Cardiac muscle cell (in vitro differentiated cells and primary cell): ENCODE results near the gene ARHGAP31. TPM values are rescaled to one million over a fixed set of nuclear protein-coding genes. Genes with fewer than 3 reads are reported as not detected.
"Not testable (repeated sequence)": the region's sequence is repeated elsewhere in the genome, so short reads cannot be mapped to it uniquely, and the experiment has no call there.

Experiments
- DNase-seq, 2 donors: peaks; one replicate each; pipeline versions ENCODE4 v3.0.0 to v3.0.0-alpha.2; 2010 to 2017; ENCODE audit warnings: low read depth in 1 of 2, low spot score in 1 of 2
- H3K27ac ChIP-seq: fragments of 200-600 bp; sonication (generic); 2 replicates; pipeline ENCODE4 v1.5.1; 2016
- H3K27me3 ChIP-seq: fragments of 200-600 bp; sonication (generic); 2 replicates; pipeline ENCODE4 v1.6.0; 2016; ENCODE audit warnings: control low read depth
- H3K36me3 ChIP-seq: fragments of 200-600 bp; sonication (generic); 2 replicates; pipeline ENCODE4 v1.5.1; 2016; ENCODE audit warnings: control low read depth
- H3K4me1 ChIP-seq: fragments of 200-600 bp; sonication (generic); 2 replicates; pipeline ENCODE4 v1.8.1; 2017; ENCODE audit warnings: low read depth, mild to moderate bottlenecking, mixed run types
- H3K4me3 ChIP-seq: fragments of 200-600 bp; sonication (generic); 2 replicates; pipeline ENCODE4 v1.5.1; 2016; ENCODE audit warnings: mild to moderate bottlenecking
- H3K9me3 ChIP-seq: fragments of 200-600 bp; sonication (generic); 2 replicates; pipeline ENCODE4 v1.5.1; 2017; ENCODE audit warnings: low read depth, mild to moderate bottlenecking, control low read depth
- polyA plus RNA-seq: library from polyadenylated mRNA; unstranded; fragments of >200 nt; fragmentation: Nextera tagmentation; extraction: Ambion mirVana; gene quantifications from 2 replicates; pipeline ENCODE4 v1.2.1, GENCODE V29; 2016
- total RNA-seq: library from RNA; depleted of rRNA; stranded (reverse); fragments of >200 nt; gene quantifications from 2 replicates; pipeline ENCODE4 v1.2.3, GENCODE V29; 2016
- TF ChIP-seq, protein P1 (sequence below): IDR thresholded peaks from 2 replicates; pipeline ENCODE4 v1.5.1; 2012; ENCODE audit warnings: low read depth, mild to moderate bottlenecking, low read length

ARHGAP31 gene
- total and polyA plus RNA-seq, 2 experiments from 2014 or later, result 23.9 to 60.6 TPM

DNA sequence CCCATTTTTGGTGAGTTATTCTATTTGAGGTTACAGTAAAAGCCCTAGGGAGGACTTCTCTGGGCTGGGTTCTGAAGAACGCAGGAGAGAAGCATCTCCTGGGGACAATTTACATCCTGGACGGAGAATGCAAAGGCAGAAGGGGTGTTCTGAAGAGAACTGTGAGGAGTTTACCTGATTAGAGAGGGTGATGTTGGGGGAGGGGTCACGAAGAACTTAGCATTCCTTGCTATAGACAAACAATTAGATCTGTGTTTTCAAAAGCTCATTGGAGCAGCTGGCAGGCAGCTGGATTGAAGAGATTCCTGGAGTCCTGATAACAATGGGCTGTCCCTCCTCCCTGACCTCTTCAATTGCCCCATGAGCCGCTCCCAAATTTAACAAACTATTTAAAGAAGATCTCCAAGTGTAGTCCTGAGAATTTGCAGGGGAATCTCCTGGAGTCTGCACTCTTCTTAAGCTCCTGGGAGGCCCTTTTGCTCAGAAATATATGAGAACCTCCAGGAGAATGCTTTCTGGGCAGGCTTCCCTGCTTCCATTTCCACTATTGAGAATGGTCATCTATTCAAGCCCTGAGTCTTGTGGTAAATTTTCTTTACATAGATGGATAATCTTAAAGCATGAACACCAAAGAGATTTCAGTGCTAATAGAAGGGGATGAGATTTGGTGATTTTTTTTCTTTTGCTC lies 55.3 kb downstream of the ARHGAP31 start:
- no peaks in the 10 kb centered on the region for H3K27me3 ChIP-seq

GRCh38 chr3:119350114-119350513 lies 55.9 kb downstream of the ARHGAP31 start:
- DNase-seq, result peak in 1 of 2 donors; percentile 53
- H3K27ac ChIP-seq, result peak overlapping the region; percentile 64

More for the DNA sequence above, 55.3 kb downstream of the ARHGAP31 start:
- Histone ChIP-seq H3K4me1 (peaks cover 48% of the 10 kb centered on the region), H3K27ac (peak overlapping the region; percentile 38), H3K9me3 (no peaks in the 10 kb centered on the region), H3K4me3 (peak overlapping the region; percentile 2), H3K36me3 (no peaks in the 10 kb centered on the region)
- peak in 1 of 2 donors; percentile 21 for DNase-seq
- TF ChIP-seq, protein P1, sequence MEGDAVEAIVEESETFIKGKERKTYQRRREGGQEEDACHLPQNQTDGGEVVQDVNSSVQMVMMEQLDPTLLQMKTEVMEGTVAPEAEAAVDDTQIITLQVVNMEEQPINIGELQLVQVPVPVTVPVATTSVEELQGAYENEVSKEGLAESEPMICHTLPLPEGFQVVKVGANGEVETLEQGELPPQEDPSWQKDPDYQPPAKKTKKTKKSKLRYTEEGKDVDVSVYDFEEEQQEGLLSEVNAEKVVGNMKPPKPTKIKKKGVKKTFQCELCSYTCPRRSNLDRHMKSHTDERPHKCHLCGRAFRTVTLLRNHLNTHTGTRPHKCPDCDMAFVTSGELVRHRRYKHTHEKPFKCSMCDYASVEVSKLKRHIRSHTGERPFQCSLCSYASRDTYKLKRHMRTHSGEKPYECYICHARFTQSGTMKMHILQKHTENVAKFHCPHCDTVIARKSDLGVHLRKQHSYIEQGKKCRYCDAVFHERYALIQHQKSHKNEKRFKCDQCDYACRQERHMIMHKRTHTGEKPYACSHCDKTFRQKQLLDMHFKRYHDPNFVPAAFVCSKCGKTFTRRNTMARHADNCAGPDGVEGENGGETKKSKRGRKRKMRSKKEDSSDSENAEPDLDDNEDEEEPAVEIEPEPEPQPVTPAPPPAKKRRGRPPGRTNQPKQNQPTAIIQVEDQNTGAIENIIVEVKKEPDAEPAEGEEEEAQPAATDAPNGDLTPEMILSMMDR, result no peak

DNA sequence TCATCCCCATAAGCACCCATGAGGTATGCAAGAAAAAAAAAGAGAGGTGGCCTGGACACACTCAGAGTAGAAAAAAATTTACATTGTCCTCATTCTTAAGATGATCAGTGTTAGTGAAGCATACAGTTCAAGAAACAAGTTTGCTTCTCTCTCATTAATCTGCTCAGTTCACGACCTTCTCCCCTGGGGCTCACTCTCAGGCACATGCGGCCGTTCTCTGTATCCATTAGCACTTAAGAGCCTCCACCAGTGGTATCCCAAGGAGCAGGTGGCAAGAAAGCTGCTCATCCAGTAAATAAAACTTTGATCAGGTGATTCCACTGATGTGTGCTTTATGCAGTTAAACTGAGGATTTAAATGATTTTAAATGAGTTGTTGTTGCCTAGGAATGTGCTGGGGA lies 57.4 kb downstream of the ARHGAP31 start:
- DNase-seq, result no peak
- H3K27ac ChIP-seq, result peak overlapping the region; percentile 64
- H3K4me1 ChIP-seq, result peaks cover 46% of the 10 kb centered on the region

More at GRCh38 chr3:119350114-119350513, 55.9 kb downstream of the ARHGAP31 start:
- TF ChIP-seq, protein P1, result no peak
- H3K36me3 ChIP-seq, result no peaks in the 10 kb centered on the region
- no peaks in the 10 kb centered on the region for H3K27me3 ChIP-seq
- no peak overlapping the region for H3K4me3 ChIP-seq
- H3K4me1 ChIP-seq, result peaks cover 48% of the 10 kb centered on the region
- no peaks in the 10 kb centered on the region for H3K9me3 ChIP-seq

GRCh38 chr3:119352034-119352609 lies 57.9 kb downstream of the ARHGAP31 start:
- H3K36me3 ChIP-seq, result no peaks in the 10 kb centered on the region

More for the DNA sequence above, 57.4 kb downstream of the ARHGAP31 start:
- H3K9me3 ChIP-seq, result no peaks in the 10 kb centered on the region
- TF ChIP-seq, protein P1, result no peak
- no peak overlapping the region for H3K4me3 ChIP-seq
- no peaks in the 10 kb centered on the region for H3K36me3 ChIP-seq
- no peaks in the 10 kb centered on the region for H3K27me3 ChIP-seq

GRCh38 chr3:119352863-119353527 lies 58.8 kb downstream of the ARHGAP31 start:
- no peaks in the 10 kb centered on the region for H3K36me3 ChIP-seq
- peaks cover 58% of the 10 kb centered on the region for H3K4me1 ChIP-seq
- H3K27ac ChIP-seq, result peak overlapping the region; percentile 64
- TF ChIP-seq, protein P1, result peak; percentile 41
- H3K4me3 ChIP-seq, result no peak overlapping the region
- H3K27me3 ChIP-seq, result no peaks in the 10 kb centered on the region
- DNase-seq, result peak in 1 of 2 donors; percentile 86
- no peaks in the 10 kb centered on the region for H3K9me3 ChIP-seq

More at GRCh38 chr3:119352034-119352609, 57.9 kb downstream of the ARHGAP31 start:
- Histone ChIP-seq H3K27ac (peak overlapping the region; percentile 64), H3K9me3 (no peaks in the 10 kb centered on the region), H3K27me3 (no peaks in the 10 kb centered on the region), H3K4me1 (peaks cover 49% of the 10 kb centered on the region), H3K4me3 (no peak overlapping the region)
- TF ChIP-seq, protein P1, result no peak
- DNase-seq, result no peak

- H3K4me1 ChIP-seq, result peaks cover 52% of the 10 kb centered on the region
- H3K27me3 ChIP-seq, H3K36me3 ChIP-seq, H3K4me3 ChIP-seq, DNase-seq, H3K9me3 ChIP-seq, H3K27ac ChIP-seq: not testable (repeated sequence)
These were observed 61.4 kb downstream of the ARHGAP31 start for GRCh38 chr3:119355608-119356007.
